ENCODE measurements around the gene LARGE1. TPM values are rescaled to one million over a fixed set of nuclear protein-coding genes. Genes with fewer than 3 reads are reported as not detected.

The LARGE1 gene
- total and polyA plus RNA-seq, 2 of the 8 experiments (the other 6 are each of a cell fraction or from before 2014, with no cell fraction given), result 43.7 to 83.0 TPM

DNA sequence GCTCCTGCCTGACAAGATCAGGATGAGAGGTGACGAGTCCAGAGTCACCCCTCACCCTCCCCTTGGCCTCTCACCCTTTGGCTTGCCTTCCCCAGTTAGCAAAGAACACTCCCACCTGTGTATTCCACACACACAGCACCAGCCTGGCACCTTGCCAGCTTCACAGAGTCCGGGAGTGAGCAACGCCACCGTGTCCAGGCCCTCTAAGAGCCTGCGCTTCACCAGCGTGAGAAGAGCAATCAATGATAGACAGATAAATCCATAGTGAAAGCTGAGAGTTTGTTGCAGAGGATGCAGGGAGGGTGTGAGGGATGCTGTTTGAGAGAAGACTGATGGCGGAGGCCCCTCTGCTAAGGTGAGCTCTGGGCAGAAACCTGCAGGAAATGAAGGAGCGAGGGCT lies 404.5 kb downstream of the LARGE1 start (continued):
- TF ChIP-seq TBP (IDR thresholded peaks at IDR 0.05; ENCODE audit: low read depth, low read length), result no peak
- TF ChIP-seq HDAC6 (IDR thresholded peaks at IDR 0.05; ENCODE audit: low read depth, low read length), result no peak
- TF ChIP-seq JUND (IDR thresholded peaks at IDR 0.05; ENCODE audit: low read length), result no peak
